WERI-Rb-1 (cell line): ENCODE results near the gene CAVIN1.

ENCODE experiments used
- DNase-seq: peaks from one replicate; pipeline ENCODE4 v3.0.0-alpha.2; 2020
- H3K27ac ChIP-seq: fragments of 250-450 bp; sonication (Bioruptor Pico); 2 replicates; pipeline ENCODE4 v1.5.1; 2020; ENCODE audit warnings: mild to moderate bottlenecking, moderate library complexity
- H3K27me3 ChIP-seq: fragments of 250-450 bp; sonication (Bioruptor Pico); 2 replicates; pipeline ENCODE4 v1.5.1; 2021; ENCODE audit warnings: mild to moderate bottlenecking, low read depth, moderate library complexity; ENCODE audit not compliant: insufficient read depth, severe bottlenecking
- H3K36me3 ChIP-seq: fragments of 250-450 bp; sonication (Bioruptor Pico); 2 replicates; pipeline ENCODE4 v1.5.1; 2020; ENCODE audit warnings: mild to moderate bottlenecking, moderate library complexity
- H3K4me3 ChIP-seq: 2 replicates; pipeline ENCODE4 v1.5.1; 2011; ENCODE audit warnings: low read depth, mild to moderate bottlenecking, control low read depth, low read length
- H3K9me3 ChIP-seq: fragments of 250-450 bp; sonication (Bioruptor Pico); 2 replicates; pipeline ENCODE4 v1.5.1; 2021; ENCODE audit warnings: mild to moderate bottlenecking, moderate library complexity; ENCODE audit not compliant: severe bottlenecking
- CTCF ChIP-seq: IDR thresholded peaks from 2 replicates; pipeline ENCODE4 v1.5.1; 2011; ENCODE audit warnings: low read depth, mild to moderate bottlenecking, control low read depth, inconsistent platforms, low read length

Gene CAVIN1

GRCh38 chr17:42413464-42414040 lies 9.5 kb downstream of the CAVIN1 start:
- TF ChIP-seq CTCF, result no peak
- no peaks in the 10 kb centered on the region for H3K9me3 ChIP-seq
- H3K27ac ChIP-seq, result no peak overlapping the region
- no peak overlapping the region for H3K4me3 ChIP-seq
- H3K27me3 ChIP-seq, result no peaks in the 10 kb centered on the region
- DNase-seq, result no peak
- no peaks in the 10 kb centered on the region for H3K36me3 ChIP-seq

GRCh38 chr17:42411905-42412679 lies 11.0 kb downstream of the CAVIN1 start:
- no peak for DNase-seq
- Histone ChIP-seq H3K27ac (no peak overlapping the region), H3K4me3 (no peak overlapping the region), H3K9me3 (no peaks in the 10 kb centered on the region), H3K36me3 (no peaks in the 10 kb centered on the region), H3K27me3 (no peaks in the 10 kb centered on the region)
- no peak for TF ChIP-seq CTCF

GRCh38 chr17:42411361-42411760 lies 11.7 kb downstream of the CAVIN1 start:
- no peaks in the 10 kb centered on the region for H3K36me3 ChIP-seq
- DNase-seq, result no peak
- H3K9me3 ChIP-seq, result no peaks in the 10 kb centered on the region
- no peak overlapping the region for H3K27ac ChIP-seq
- no peak overlapping the region for H3K4me3 ChIP-seq
- no peaks in the 10 kb centered on the region for H3K27me3 ChIP-seq
- no peak for TF ChIP-seq CTCF

GRCh38 chr17:42410319-42410685 lies 12.8 kb downstream of the CAVIN1 start:
- no peak overlapping the region for H3K27ac ChIP-seq
- no peak for DNase-seq
- TF ChIP-seq CTCF, result no peak
- H3K4me3 ChIP-seq, result no peak overlapping the region
- no peaks in the 10 kb centered on the region for H3K36me3 ChIP-seq
- H3K27me3 ChIP-seq, result no peaks in the 10 kb centered on the region
- no peaks in the 10 kb centered on the region for H3K9me3 ChIP-seq

GRCh38 chr17:42409523-42410318 lies 13.3 kb downstream of the CAVIN1 start:
- TF ChIP-seq CTCF, result no peak
- Histone ChIP-seq H3K36me3 (no peaks in the 10 kb centered on the region), H3K27ac (no peak overlapping the region), H3K4me3 (no peak overlapping the region), H3K27me3 (no peaks in the 10 kb centered on the region), H3K9me3 (no peaks in the 10 kb centered on the region)
- DNase-seq, result no peak
